Ascending aorta (tissue), 2 donors: ENCODE data around the gene DPP7. TPM values are rescaled to one million over a fixed set of nuclear protein-coding genes. Genes with fewer than 3 reads are reported as not detected.

Experiments
- DNase-seq, 2 donors: peaks; one replicate each; pipeline ENCODE4 v3.0.0-alpha.2; 2019; ENCODE audit warnings: low spot score in 2 of 2
- H3K27ac ChIP-seq, 2 donors: fragments of 200-600 bp; sonication (generic); one replicate each; pipeline ENCODE4 v1.5.1; 2016 to 2017; ENCODE audit warnings: mild to moderate bottlenecking in 1 of 2
- H3K27me3 ChIP-seq: fragments of 200-600 bp; sonication (generic); one replicate; pipeline ENCODE4 v1.5.1; 2017
- H3K36me3 ChIP-seq, 2 donors: fragments of 200-600 bp; sonication (generic); one replicate each; pipeline ENCODE4 v1.5.1; 2016
- H3K4me1 ChIP-seq, 2 donors: fragments of 200-600 bp; sonication (generic); one replicate each; pipeline ENCODE4 v1.5.1; 2016 to 2017; ENCODE audit warnings: mild to moderate bottlenecking in 1 of 2
- H3K4me3 ChIP-seq, 2 donors: fragments of 200-600 bp; sonication (generic); one replicate each; pipeline ENCODE4 v1.5.1; 2016 to 2017; ENCODE audit warnings: mild to moderate bottlenecking in 1 of 2
- H3K9me3 ChIP-seq, 2 donors: fragments of 200-600 bp; sonication (generic); one replicate each; pipeline ENCODE4 v1.5.1; 2016
- CTCF ChIP-seq, 3 experiments: fragments of 200-600 bp in 2 of 3; fragments of 450-650 bp in 1 of 3; sonication (generic) in 2 of 3; IDR thresholded peaks; one replicate each; pipeline ENCODE4 v1.5.1; 2016 to 2019; ENCODE audit warnings: antibody characterized with exemption in 3 of 3, mild to moderate bottlenecking in 1 of 3, moderate library complexity in 1 of 3
- intact Hi-C: fragments of 100-400 bp; cut with DNase I; formaldehyde crosslinking; loops from one replicate; pipeline ENCODE4 v1.15.1; 2023
- total RNA-seq: library from RNA; depleted of rRNA; stranded (reverse); fragments of >200 nt; gene quantifications from one replicate; pipeline ENCODE4 v1.1.0, GENCODE V29; 2016

DPP7 gene
- total RNA-seq, 1 donor from 2014 or later, result 176 TPM

GRCh38 chr9:137071282-137071681 is 43.3 kb downstream of the DPP7 start:
- H3K27ac ChIP-seq, result no peak overlapping the region
- peaks cover 0 to 6% of the 10 kb centered on the region in 2 donors for H3K4me1 ChIP-seq
- intact Hi-C loops, result no loop called here

GRCh38 chr9:137070906-137071275 is 43.6 kb downstream of the DPP7 start:
- H3K4me1 ChIP-seq, result peaks cover 0 to 6% of the 10 kb centered on the region in 2 donors
- H3K9me3 ChIP-seq, result no peaks in the 10 kb centered on the region

More at GRCh38 chr9:137071282-137071681, 43.3 kb downstream of the DPP7 start:
- Histone ChIP-seq H3K36me3 (no peaks in the 10 kb centered on the region), H3K27me3 (peaks cover 15% of the 10 kb centered on the region), H3K4me3 (no peak overlapping the region), H3K9me3 (no peaks in the 10 kb centered on the region)
- DNase-seq, result no peak
- TF ChIP-seq CTCF (IDR thresholded peaks at IDR 0.05), result no peak

GRCh38 chr9:137070201-137070905 is 44.2 kb downstream of the DPP7 start, which contains the start of gene SAPCD2:
Gene SAPCD2, minus strand, starts transcription at chr9:137070557. Its CDS starts 97 bp downstream, at chr9:137070460.
- Histone ChIP-seq H3K36me3 (no peaks in the 10 kb centered on the region), H3K27me3 (peaks cover 15% of the 10 kb centered on the region), H3K27ac (no peak within 1 kb of the TSS), H3K9me3 (no peaks in the 10 kb centered on the region), H3K4me1 (peaks cover 0 to 6% of the 10 kb centered on the region in 2 donors), H3K4me3 (peak within 1 kb of the TSS; percentile 47 to 63)
- intact Hi-C loops, result no loop called here
- peak; percentile 47 to 90 for DNase-seq
- TF ChIP-seq CTCF (IDR thresholded peaks at IDR 0.05), result no peak

More at GRCh38 chr9:137070906-137071275, 43.6 kb downstream of the DPP7 start:
- Histone ChIP-seq H3K4me3 (peak overlapping the region; percentile 47 to 63), H3K27ac (no peak overlapping the region), H3K36me3 (no peaks in the 10 kb centered on the region), H3K27me3 (peaks cover 15% of the 10 kb centered on the region)
- no peak for TF ChIP-seq CTCF (IDR thresholded peaks at IDR 0.05)
- intact Hi-C loops, result no loop called here
- no peak for DNase-seq

GRCh38 chr9:137069508-137070091 is 44.9 kb downstream of the DPP7 start:
- Histone ChIP-seq H3K4me3 (peak overlapping the region in 1 of 2 donors; percentile 63), H3K27ac (no peak overlapping the region), H3K36me3 (no peaks in the 10 kb centered on the region), H3K27me3 (peaks cover 15% of the 10 kb centered on the region), H3K4me1 (peaks cover 0 to 6% of the 10 kb centered on the region in 2 donors), H3K9me3 (no peaks in the 10 kb centered on the region)
- intact Hi-C loops, result no loop called here
- no peak for DNase-seq
- TF ChIP-seq CTCF (IDR thresholded peaks at IDR 0.05), result no peak

- Histone ChIP-seq H3K27me3 (peaks cover 15% of the 10 kb centered on the region), H3K36me3 (no peaks in the 10 kb centered on the region), H3K27ac (no peak overlapping the region), H3K9me3 (no peaks in the 10 kb centered on the region), H3K4me1 (peaks cover 0 to 10% of the 10 kb centered on the region in 2 donors), H3K4me3 (peak overlapping the region in 1 of 2 donors; percentile 63)
- intact Hi-C loops, result no loop called here
- DNase-seq, result no peak
- TF ChIP-seq CTCF (IDR thresholded peaks at IDR 0.05), result no peak
These were observed 45.7 kb downstream of the DPP7 start for GRCh38 chr9:137068539-137069507.
